GM21723 (cell line): ENCODE data around the gene HIP1.
"Not testable (repeated sequence)": the region's sequence is repeated elsewhere in the genome, so short reads cannot be mapped to it uniquely, and the experiment has no call there.

ENCODE experiments used
- ATAC-seq: cut with Tn5 transposase; IDR thresholded peaks from one replicate; pipeline ENCODE4 v1.9.1; 2021; ENCODE audit warnings: mild to moderate bottlenecking, moderate library complexity; ENCODE audit not compliant: unreplicated experiment

The HIP1 gene

DNA sequence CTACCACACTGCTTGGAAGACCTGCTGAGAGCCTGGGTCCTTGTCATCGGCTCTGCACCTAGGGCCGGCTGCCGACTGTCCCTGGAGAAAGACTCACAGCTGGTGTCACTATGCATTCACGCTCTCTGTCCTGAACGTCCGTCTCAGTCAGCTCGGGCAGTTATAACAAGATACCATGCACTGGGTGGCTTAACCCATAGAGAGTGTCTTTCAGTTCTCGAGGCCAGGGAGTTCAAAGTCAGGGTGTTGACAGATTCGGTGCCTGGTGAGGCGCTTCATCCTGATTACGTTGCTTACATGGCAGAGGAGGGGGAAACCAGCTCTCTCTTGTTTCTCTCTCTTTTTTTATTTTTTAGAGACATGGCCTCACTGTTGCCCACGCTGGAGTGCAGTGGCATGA, 155.5 kb downstream of the HIP1 start:
- no peak for ATAC-seq

- ATAC-seq = no peak
Observed at GRCh38 chr7:75579899-75580298, 158.8 kb downstream of the HIP1 start.

- ATAC-seq = no peak
Observed at GRCh38 chr7:75578081-75578480, 160.7 kb downstream of the HIP1 start.

- no peak for ATAC-seq
Observed at GRCh38 chr7:75575488-75576121, 163.1 kb downstream of the HIP1 start.

GRCh38 chr7:75573477-75574019, 165.2 kb downstream of the HIP1 start:
- ATAC-seq = no peak

GRCh38 chr7:75572814-75573213, 165.9 kb downstream of the HIP1 start:
- no peak for ATAC-seq

DNA sequence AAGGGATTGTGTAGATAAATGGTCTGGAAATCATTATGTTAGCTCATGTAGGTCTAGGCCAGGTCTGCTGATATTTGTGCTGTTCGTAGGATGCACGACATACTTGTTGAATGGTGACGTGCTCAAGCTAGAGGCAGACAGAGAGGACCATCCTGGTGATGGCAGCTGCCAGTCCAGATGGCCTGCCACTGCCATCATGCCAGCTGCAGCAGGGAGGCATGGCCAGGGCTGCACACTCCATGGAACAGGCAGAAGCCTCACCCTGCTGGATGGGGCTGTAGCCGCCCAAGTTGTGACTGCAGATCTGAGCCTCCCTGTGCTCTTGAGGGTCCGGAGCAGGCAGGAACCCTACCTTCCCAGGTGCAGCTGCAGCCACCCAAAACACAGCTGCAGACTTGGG, 166.3 kb downstream of the HIP1 start:
- ATAC-seq = no peak

GRCh38 chr7:75571209-75571608, 167.5 kb downstream of the HIP1 start:
- ATAC-seq = no peak

GRCh38 chr7:75569629-75570282, 169.0 kb downstream of the HIP1 start:
- ATAC-seq = not testable (repeated sequence)

DNA sequence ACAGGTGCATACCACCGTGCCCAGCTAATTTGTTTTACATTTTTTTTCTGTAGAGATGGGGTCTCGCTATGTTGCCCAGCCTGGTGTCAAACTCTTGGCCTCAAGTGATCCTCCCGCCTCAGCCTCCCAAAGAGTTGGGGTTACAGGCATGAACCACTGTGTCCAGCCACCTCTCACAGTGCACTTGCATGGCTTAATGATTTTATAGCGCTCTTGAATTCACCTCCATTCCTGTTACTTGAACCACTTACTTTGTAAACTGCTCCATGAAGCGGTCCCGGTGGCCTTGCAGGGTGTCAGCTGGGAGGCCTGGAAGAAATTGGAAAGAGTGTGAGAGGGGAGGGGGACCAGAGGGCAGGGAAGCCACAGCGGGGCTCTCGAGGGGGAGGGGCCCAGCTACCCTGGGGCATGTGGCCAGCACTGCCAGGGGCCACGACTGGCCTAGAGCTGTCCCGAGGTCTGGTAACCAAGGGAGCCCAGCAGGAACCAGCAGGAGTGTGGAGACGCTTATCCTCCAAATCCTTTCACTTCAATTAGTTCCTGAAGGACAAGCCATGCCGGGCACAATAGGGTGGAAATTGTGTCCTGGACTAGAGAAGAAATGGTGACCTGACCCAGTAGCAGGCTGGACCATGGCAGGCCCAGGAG, 170.7 kb downstream of the HIP1 start:
- ATAC-seq = no peak

DNA sequence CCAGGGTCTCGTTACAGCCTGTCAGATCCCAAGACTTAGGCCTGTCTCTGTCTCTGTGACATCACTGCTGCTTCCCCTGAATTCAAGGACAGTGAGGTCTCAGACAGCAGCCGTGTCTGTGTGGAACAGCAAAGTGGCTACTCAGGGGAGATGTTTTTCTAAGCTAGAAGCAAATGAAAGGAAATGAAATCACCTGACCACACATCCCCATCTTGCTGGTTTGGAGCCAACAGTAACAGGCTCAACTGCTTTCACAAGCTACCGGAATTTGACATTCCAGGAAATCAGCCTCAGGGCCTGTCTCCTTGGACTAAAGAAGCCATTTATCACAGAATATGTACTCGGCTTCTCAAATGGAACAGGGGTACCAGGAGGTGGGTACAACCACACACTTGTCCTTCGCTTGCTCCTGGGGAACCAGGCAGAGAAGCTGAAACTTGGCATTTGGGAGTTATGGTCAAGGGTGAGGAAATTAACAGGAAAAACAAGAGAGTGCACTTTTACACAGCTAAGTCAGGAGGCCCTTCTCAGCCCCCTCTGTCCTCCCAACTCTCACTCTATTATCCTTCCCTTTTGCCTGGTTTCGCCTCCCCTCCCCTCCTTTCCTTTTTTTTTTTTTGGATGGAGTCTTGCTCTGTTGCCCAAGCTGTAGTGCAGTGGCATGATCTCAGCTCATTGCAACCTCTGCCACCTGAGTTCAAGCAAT, 173.5 kb downstream of the HIP1 start:
- ATAC-seq = no peak

DNA sequence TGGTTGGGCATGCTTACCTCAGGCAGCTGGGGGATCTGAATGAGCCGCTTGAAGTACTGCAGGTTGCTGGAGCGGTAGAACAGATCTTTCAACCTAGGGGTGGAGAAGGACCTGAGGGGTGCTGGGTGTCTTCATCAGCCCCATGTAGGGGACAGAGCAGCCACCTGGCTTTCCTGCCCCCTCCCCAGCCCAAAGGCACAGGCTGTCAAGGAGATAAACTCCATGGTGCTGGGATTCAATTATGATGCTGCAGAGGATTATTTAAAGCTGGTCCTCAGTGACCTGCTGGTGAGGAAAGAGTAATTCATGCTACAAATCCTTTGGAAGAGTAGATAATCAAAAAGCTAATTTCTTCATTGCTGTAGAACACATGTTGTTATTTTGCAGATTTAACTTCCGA, 175.6 kb downstream of the HIP1 start:
- ATAC-seq = no peak

DNA sequence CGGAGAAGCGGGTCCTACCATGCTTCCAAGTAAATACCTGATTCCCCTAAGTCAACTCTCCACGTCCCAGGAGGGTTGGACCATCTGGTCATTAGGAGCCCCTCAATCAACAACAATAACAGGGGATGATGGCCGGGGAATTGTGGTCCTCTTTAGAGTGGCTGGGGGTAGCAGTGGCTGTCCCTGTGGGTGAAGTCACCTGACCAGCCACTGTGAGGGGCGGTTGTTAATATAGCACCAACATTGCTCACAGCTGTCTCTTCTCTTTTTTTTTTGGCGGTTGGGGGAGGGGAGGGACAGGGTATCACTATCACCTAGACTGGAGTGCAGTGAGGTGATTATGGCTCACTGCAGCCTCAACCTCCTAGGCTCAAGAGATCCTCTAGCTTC, 178.8 kb downstream of the HIP1 start:
- no peak for ATAC-seq

DNA sequence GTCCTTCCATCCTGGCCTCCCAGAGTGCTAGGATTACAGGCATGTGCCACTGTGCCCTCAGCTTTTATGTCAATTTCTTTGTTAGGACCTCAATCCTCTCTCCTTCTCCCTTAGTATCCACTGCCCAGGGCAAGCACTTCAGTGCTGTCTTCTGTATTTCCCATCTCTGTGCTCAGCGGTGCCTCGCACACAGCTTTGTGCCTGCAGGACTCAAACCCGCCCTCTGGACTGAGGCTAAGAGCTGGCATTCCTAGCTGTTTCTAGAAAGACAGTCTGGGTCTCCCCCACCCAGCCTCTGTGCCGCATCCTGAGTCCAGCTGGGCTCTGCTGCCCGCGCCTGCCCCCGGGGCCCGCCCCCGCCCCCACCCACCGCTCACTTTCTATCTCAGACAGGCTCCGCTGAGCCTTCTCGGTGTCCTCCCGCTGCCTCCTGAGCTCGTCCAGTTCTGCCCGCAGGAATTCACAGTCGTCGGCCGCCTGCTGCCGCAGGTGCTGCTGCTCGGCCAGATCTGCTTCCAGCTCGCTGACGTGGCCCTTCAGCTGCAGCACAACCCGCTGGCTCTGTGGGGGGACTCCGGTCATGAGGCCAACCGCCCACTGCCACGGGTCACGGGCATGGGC, 179.3 kb downstream of the HIP1 start:
- no peak for ATAC-seq

- not testable (repeated sequence) for ATAC-seq
Observed at GRCh38 chr7:75556835-75557234, 181.9 kb downstream of the HIP1 start.

- no peak for ATAC-seq
Observed at GRCh38 chr7:75555736-75556135, 183.0 kb downstream of the HIP1 start.

- no peak for ATAC-seq
Observed at GRCh38 chr7:75546237-75547015, 192.3 kb downstream of the HIP1 start.

DNA sequence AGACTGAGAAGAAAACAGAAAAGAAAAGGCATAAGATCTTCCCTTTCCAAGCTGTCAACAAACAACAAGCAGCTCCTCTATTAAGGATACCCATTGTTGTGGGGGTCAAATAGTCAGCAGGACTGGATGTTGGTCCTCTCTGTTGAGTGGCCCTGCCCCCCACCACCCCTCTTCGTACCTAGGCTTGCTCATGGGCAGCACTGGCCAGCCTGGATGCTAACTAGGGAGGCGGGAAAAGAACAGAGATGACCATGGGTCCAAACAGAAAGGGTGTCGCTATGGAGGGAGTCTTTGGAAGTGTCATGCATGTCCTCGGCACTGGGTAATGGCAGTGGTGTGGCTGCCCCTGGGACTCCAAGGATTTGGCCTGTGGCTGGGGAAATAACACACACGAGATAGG, 201.0 kb downstream of the HIP1 start:
- ATAC-seq = no peak

DNA sequence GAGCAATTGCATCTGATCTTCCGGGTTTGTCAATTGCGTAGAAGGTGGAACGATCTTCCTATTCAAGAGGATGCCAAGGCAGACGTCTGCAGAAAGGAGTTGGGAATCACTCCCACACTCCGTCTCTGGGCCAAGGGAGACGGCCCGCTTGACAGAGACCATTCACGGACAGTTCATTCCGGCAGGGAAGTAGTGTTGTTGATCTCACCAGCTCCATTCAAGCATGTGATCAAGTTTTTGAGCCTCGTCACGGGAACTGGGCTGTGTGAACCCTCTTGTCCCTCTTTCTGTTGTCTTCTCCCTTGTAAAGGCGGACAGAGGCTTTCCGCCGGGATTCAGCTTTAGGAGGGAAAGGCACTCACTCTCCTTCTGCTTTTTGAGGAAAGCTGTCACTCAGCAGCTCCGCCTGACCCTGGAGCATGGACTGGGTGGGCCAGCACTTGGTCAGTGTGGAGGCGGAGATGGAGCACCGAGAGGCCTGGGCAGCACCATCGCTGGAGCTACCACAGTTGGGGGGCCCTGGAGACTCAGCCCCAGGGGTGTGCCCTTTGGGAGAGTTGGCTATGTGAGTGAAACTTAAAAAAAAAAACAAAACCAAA, 201.7 kb downstream of the HIP1 start:
- ATAC-seq = no peak

DNA sequence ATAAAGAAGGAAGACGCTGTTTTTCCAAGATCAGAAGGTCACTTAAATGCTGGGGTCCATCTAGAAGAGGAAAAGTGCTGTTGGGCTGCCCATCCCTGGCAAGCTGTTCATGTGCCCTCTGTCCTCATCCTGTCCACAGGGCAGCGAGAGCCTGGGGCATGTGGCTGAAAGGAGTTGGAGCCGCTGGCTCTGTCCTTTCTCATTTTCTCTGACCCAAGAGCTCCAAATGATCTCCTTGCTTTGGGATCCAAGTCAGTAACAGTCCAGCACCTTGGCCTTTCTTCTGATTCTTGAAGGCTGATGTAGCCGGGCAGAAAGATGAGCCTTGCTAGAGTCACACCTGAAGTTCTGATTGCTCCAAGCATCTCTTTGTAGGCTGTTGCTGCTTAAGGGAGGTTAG, 202.2 kb downstream of the HIP1 start:
- no peak for ATAC-seq
